NCI-H1436 (cell line): ENCODE results near the gene PLXNB3.
"Not testable (repeated sequence)": the region's sequence is repeated elsewhere in the genome, so short reads cannot be mapped to it uniquely, and the experiment has no call there.

Source experiments
- DNase-seq: peaks from one replicate; lab custom pipeline; 2025; lab: John Stamatoyannopoulos, UW

PLXNB3 gene

GRCh38 chrX:153763989-153764755, at the start of gene PLXNB3:
TSS of gene PLXNB3 (plus strand) at chrX:153764249. CDS start at chrX:153765536, 1,287 bp downstream.
- peak; percentile 87 for DNase-seq

- DNase-seq = no peak
Observed at GRCh38 chrX:153714256-153714655, 49.8 kb upstream of the PLXNB3 start.

- no peak for DNase-seq
Observed at GRCh38 chrX:153717445-153717844, 46.6 kb upstream of the PLXNB3 start.

GRCh38 chrX:153719238-153719637, 44.8 kb upstream of the PLXNB3 start:
- DNase-seq = no peak

- DNase-seq = no peak
Observed at GRCh38 chrX:153719701-153720100, 44.3 kb upstream of the PLXNB3 start.

GRCh38 chrX:153722704-153723350, 41.2 kb upstream of the PLXNB3 start:
- DNase-seq = no peak

GRCh38 chrX:153723351-153724251, 40.4 kb upstream of the PLXNB3 start:
- DNase-seq = peak; percentile 63

- peak; percentile 96 for DNase-seq
Observed at GRCh38 chrX:153724252-153725038, 39.6 kb upstream of the PLXNB3 start, which contains the start of the genes ABCD1 and BCAP31. TSS of gene ABCD1 (plus strand) at chrX:153724856. CDS start at chrX:153725267, 411 bp downstream. TSS of gene BCAP31 (minus strand) at chrX:153724387. CDS start at chrX:153723244, 1,143 bp downstream.

DNA sequence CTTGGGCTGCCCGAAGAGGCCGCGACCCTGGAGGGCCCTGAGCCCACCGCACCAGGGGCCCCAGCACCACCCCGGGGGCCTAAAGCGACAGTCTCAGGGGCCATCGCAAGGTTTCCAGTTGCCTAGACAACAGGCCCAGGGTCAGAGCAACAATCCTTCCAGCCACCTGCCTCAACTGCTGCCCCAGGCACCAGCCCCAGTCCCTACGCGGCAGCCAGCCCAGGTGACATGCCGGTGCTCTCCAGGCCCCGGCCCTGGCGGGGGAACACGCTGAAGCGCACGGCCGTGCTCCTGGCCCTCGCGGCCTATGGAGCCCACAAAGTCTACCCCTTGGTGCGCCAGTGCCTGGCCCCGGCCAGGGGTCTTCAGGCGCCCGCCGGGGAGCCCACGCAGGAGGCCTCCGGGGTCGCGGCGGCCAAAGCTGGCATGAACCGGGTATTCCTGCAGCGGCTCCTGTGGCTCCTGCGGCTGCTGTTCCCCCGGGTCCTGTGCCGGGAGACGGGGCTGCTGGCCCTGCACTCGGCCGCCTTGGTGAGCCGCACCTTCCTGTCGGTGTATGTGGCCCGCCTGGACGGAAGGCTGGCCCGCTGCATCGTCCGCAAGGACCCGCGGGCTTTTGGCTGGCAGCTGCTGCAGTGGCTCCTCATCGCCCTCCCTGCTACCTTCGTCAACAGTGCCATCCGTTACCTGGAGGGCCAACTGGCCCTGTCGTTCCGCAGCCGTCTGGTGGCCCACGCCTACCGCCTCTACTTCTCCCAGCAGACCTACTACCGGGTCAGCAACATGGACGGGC, 38.8 kb upstream of the PLXNB3 start:
- DNase-seq = no peak

- no peak for DNase-seq
Observed at GRCh38 chrX:153725832-153726285, 38.2 kb upstream of the PLXNB3 start.

DNA sequence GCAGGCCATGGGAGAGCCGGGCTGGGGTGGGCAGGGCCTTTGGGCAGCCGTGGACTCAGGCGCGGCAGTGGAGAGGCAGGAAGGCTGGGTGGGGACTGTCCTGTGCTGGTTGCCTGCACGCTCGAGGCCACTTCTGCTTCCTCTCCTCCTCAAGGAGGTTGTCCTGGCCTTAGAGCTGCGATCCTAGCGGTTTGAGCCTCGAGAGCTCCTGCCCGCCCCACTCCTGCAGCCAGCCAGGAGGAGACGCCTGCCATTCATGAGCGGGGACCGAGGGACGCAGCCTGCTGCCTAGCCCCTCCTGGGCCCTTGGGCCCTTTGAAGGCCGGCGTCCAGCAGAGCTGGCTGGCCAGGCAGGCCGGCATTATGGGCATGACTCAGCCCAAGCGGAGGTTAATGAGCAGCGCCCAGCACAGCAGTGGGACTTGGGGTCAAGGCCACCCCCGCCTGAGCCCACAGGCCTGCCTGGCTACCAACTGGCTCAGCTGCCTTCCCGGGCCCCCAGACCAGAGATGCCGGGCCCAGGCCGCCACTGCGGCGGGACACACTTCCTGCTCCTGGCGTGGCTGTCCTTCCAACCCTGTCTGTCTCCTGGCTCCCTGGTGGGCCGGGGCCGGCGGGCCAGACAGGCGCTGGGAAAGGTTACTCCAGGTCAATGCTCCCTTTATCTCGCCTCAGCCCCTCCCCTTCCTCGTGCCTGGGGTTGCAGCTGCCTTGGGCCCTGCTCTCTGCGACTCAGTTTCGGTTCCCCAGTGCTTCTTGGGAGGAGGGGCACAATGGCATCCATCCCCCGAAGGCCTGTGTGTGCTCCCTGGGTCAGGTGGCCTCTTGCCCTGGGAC, 37.5 kb upstream of the PLXNB3 start:
- DNase-seq = no peak

- no peak for DNase-seq
Observed at GRCh38 chrX:153727123-153727931, 36.7 kb upstream of the PLXNB3 start.

- no peak for DNase-seq
Observed at GRCh38 chrX:153728095-153728494, 36.0 kb upstream of the PLXNB3 start.

DNA sequence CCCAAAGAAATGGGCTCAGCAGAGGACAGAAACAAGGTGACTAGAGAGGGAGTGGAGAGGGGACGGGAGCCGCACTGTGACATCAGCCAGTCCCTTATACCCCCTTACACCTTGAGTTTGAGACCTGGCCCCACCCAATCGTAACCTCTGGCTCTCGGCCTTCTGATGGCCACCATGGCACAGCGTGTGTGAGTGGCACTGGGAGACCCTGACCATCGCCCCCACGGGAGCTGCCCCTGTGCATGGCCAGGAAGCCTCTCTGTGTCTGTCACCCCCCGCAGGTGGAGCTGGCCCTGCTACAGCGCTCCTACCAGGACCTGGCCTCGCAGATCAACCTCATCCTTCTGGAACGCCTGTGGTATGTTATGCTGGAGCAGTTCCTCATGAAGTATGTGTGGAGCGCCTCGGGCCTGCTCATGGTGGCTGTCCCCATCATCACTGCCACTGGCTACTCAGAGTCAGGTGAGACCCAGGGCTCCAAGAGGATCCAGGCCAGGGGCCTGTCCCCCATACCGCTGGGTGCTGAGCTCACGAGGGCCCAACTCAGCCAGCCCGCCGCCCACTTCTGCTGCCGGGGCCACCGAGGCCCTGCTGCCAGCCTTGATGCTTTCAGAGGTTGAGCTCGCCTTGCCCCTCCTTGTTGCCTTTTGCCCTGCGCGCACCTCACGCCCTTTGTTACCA, 35.0 kb upstream of the PLXNB3 start:
- DNase-seq = no peak

DNA sequence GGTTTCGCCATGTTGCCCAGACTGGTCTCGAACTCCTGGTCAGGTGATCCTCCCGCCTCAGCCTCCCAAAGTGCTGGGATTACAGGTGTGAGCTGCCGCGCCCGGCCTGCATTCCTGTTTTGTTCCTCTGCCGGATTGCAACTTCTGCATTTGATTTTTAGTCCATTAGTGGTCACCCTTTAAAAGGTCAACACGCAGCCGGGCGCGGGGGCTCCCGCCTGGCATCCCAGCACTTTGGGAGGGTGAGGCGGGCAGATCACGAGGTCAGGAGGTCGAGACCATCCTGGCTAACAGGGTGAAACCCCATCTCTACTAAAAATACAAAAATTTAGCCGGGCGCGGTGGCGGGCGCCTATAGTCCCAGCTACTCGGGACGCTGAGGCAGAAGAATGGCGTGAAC, 33.9 kb upstream of the PLXNB3 start:
- DNase-seq = not testable (repeated sequence)

DNA sequence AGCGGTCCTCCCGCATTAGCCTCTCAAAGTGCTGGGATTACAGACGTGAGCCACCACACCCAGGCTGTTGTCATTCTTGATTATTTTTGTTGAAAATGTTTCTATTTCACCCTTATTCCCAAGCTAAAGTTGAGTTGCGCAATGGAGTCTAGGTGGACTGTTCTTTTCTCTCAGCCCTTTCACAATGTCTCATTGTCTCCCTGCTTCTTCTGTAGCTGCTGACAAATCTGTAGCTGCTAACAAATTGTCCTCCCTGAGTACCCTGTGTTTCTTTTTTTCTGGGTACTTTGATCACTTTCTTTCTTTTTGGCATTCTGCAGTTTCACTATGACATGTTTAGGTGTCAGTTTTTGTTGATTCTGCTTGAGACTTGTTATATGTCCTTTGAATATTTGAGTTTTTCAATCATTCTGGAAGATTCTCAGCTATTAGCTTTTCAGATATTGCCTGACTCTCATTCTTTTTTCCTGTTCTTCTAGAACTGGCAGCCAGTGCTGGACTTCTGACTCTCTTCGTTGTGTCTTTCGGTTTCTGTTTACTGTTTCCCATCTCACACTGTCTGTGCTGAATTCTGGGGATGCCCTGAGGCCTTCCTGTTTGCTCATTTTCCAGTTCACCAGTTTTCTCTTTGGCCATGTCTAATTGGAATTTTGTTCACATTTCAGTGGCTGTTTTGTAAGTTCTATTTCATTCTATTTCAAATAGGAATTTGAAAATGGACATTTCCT, 32.8 kb upstream of the PLXNB3 start:
- DNase-seq = no peak

DNA sequence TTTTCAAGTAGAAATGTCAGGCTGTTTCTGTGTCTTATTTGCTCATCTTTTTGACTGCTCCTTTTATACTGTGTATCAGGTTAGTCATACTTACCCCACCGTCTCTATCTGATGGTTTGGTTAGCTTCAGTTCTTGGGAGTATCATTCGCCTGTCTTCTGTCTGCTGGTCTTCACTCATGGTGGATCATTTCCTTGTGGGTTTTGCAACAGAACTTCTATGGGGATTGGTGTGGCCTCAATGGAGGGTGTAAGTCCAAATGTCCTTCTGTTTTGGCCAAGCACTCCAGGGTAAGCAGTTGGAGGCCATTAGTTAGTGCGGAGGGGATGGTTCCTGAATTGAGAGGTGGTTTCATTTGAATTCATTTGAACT, 32.2 kb upstream of the PLXNB3 start:
- DNase-seq = no peak

- DNase-seq = no peak
Observed at GRCh38 chrX:153732401-153732800, 31.6 kb upstream of the PLXNB3 start.
